CD14-positive monocyte (primary cell): ENCODE results near the gene CEP68. TPM values are rescaled to one million over a fixed set of nuclear protein-coding genes. Genes with fewer than 3 reads are reported as not detected.
"Not testable (repeated sequence)": the region's sequence is repeated elsewhere in the genome, so short reads cannot be mapped to it uniquely, and the experiment has no call there.

Experiments used
- DNase-seq, 3 donors: peaks; one replicate each; pipeline ENCODE4 v3.0.0-alpha.2; 2011 to 2022
- H2AFZ ChIP-seq: 2 replicates; pipeline ENCODE4 v1.6.0; 2012; ENCODE audit warnings: mild to moderate bottlenecking, low read depth, low read length, inconsistent platforms; ENCODE audit not compliant: insufficient read depth, poor library complexity, severe bottlenecking
- H3K27ac ChIP-seq, 2 donors: 1 replicate in 1 of 2; 2 replicates in 1 of 2; pipeline ENCODE4 v1.5.1; 2012 to 2013; ENCODE audit warnings: low read length in 2 of 2, control low read depth in 1 of 2, inconsistent platforms in 1 of 2, low read depth in 1 of 2, mild to moderate bottlenecking in 1 of 2
- H3K27me3 ChIP-seq, 2 donors: one replicate each; pipeline versions ENCODE4 v1.6.0 to v1.6.1; 2011 to 2013; ENCODE audit warnings: low read length in 2 of 2; ENCODE audit not compliant: control insufficient read depth in 2 of 2, insufficient read depth in 2 of 2
- H3K36me3 ChIP-seq, 2 donors: replicated peaks in 1 of 2; 1 replicate in 1 of 2; 2 replicates in 1 of 2; pipeline versions ENCODE4 v1.5.1 to v1.6.1; 2012 to 2013; ENCODE audit warnings: low read length in 2 of 2, control low read depth in 1 of 2, inconsistent platforms in 1 of 2, mild to moderate bottlenecking in 1 of 2; ENCODE audit not compliant: insufficient read depth in 2 of 2, control insufficient read depth in 1 of 2
- H3K4me1 ChIP-seq, 2 donors: 1 replicate in 1 of 2; 2 replicates in 1 of 2; pipeline versions ENCODE4 v1.5.1 to v1.6.1; 2012 to 2013; ENCODE audit warnings: low read length in 2 of 2, control low read depth in 1 of 2, inconsistent platforms in 1 of 2, mild to moderate bottlenecking in 1 of 2, moderate library complexity in 1 of 2; ENCODE audit not compliant: insufficient read depth in 2 of 2, control insufficient read depth in 1 of 2
- H3K4me2 ChIP-seq: replicated peaks from 2 replicates; pipeline ENCODE3; 2012; ENCODE audit warnings: low read length, moderate library complexity, mild to moderate bottlenecking; ENCODE audit not compliant: poor library complexity, severe bottlenecking; ENCODE audit errors: extremely low read depth
- H3K4me3 ChIP-seq, 3 experiments: fragments of 200-600 bp in 1 of 3; sonication (generic) in 1 of 3; replicated peaks in 1 of 3; 1 replicate in 2 of 3; 2 replicates in 1 of 3; pipeline ENCODE4 v1.5.1; 2011 to 2013; ENCODE audit warnings: low read length in 3 of 3, mild to moderate bottlenecking in 3 of 3, control low read depth in 2 of 3, low read depth in 2 of 3, inconsistent platforms in 1 of 3, moderate library complexity in 1 of 3
- H3K79me2 ChIP-seq: 2 replicates; pipeline ENCODE4 v1.6.0; 2012; ENCODE audit warnings: mild to moderate bottlenecking, control low read depth, inconsistent platforms, low read length, moderate library complexity; ENCODE audit not compliant: insufficient read depth
- H3K9ac ChIP-seq: 2 replicates; pipeline ENCODE4 v1.6.0; 2017; ENCODE audit warnings: low read length, mild to moderate bottlenecking; ENCODE audit not compliant: insufficient read depth, poor library complexity, severe bottlenecking
- H3K9me3 ChIP-seq, 2 donors: replicated peaks in 1 of 2; 1 replicate in 1 of 2; 2 replicates in 1 of 2; pipeline versions ENCODE4 v1.5.1 to v1.6.1; 2012 to 2013; ENCODE audit warnings: low read length in 2 of 2, control low read depth in 1 of 2; ENCODE audit not compliant: control insufficient read depth in 1 of 2, insufficient read depth in 1 of 2
- H4K20me1 ChIP-seq: 2 replicates; pipeline ENCODE4 v1.6.0; 2012; ENCODE audit warnings: mild to moderate bottlenecking, low read length, control low read depth, moderate library complexity; ENCODE audit not compliant: insufficient read depth
- H3K27ac Mint-ChIP-seq, 7 donors: one replicate each; pipeline ENCODE4 v1.8.0; 2020; ENCODE audit warnings: mild to moderate bottlenecking in 7 of 7, mixed read lengths in 7 of 7, moderate library complexity in 6 of 7, inconsistent platforms in 2 of 7
- H3K27me3 Mint-ChIP-seq, 3 donors: one replicate each; pipeline ENCODE4 v1.8.0; 2021 to 2022; ENCODE audit warnings: low read depth in 3 of 3, mild to moderate bottlenecking in 3 of 3, mixed read lengths in 3 of 3, moderate library complexity in 3 of 3, inconsistent platforms in 1 of 3
- H3K36me3 Mint-ChIP-seq, 2 donors: one replicate each; pipeline ENCODE4 v1.8.0; 2020; ENCODE audit warnings: mixed read lengths in 2 of 2, inconsistent platforms in 1 of 2, mild to moderate bottlenecking in 1 of 2
- H3K4me1 Mint-ChIP-seq: one replicate; pipeline ENCODE4 v1.8.0; 2020; ENCODE audit warnings: mild to moderate bottlenecking, mixed read lengths
- H3K4me3 Mint-ChIP-seq, 2 donors: one replicate each; pipeline ENCODE4 v1.8.0; 2020; ENCODE audit warnings: mild to moderate bottlenecking in 2 of 2, mixed read lengths in 2 of 2, moderate library complexity in 1 of 2
- H3K9me3 Mint-ChIP-seq, 7 donors: one replicate each; pipeline ENCODE4 v1.8.0; 2020 to 2022; ENCODE audit warnings: mixed read lengths in 7 of 7, mild to moderate bottlenecking in 6 of 7, moderate library complexity in 6 of 7, inconsistent platforms in 2 of 7
- CTCF ChIP-seq: fragments of 200-600 bp; IDR thresholded peaks from one replicate; pipeline ENCODE4 v1.8.0; 2022; ENCODE audit warnings: antibody characterized with exemption, mild to moderate bottlenecking
- WGBS: methylation state at CpG from one replicate; pipeline ENCODE4 v1.1.5; 2013; ENCODE audit warnings: missing lambda C conversion rate; ENCODE audit not compliant: insufficient coverage; 5-methylcytosine and 5-hydroxymethylcytosine counted together
- intact Hi-C, 2 donors: fragments of 100-400 bp; cut with micrococcal nuclease; formaldehyde crosslinking; loops; one replicate each; pipeline versions ENCODE4 v1.15.0 to v1.15.1; 2023
- polyA plus RNA-seq, 3 donors: library from polyadenylated mRNA; depleted of rRNA in 1 of 3; unstranded in 2 of 3; stranded (reverse) in 1 of 3; fragments of 300-500 nt in 2 of 3; fragments of >200 nt in 1 of 3; fragmentation: Illumina TruSeq in 2 of 3; gene quantifications; 1 replicate in 2 of 3; 2 replicates in 1 of 3; pipeline ENCODE4 v1.2.3, GENCODE V29; 2012 to 2021

CEP68 gene
- polyA plus RNA-seq, 3 donors: 2.5 to 6.5 (median 2.8) TPM

- Histone ChIP-seq H3K27me3 (no peaks in the 10 kb centered on the region), H4K20me1 (peaks cover 100% of the 10 kb centered on the region), H3K9ac (no peak overlapping the region), H3K4me1 (peaks cover 25 to 48% of the 10 kb centered on the region in 2 donors), H3K4me3 (no peak overlapping the region), H3K4me2 (no peak overlapping the region), H3K9me3 (no peaks in the 10 kb centered on the region), H3K27ac (no peak overlapping the region), H3K36me3 (peaks cover 0 to 16% of the 10 kb centered on the region in 2 donors), H2AFZ (no peak overlapping the region), H3K79me2 (peaks cover 100% of the 10 kb centered on the region)
- peak overlapping the region in 4 of 7 donors; percentile 7 to 85 (median 59) for H3K27ac Mint-ChIP-seq
- H3K27me3 Mint-ChIP-seq: peaks cover 0 to 2% (median 0%) of the 10 kb centered on the region in 3 donors
- intact Hi-C loops: loop anchor here in 1 of 2 donors (5.0 kb wide), 1 partner anchor 40 kb away; no protein-coding TSS in a partner anchor
- H3K9me3 Mint-ChIP-seq: peaks cover 0 to 1% (median 0%) of the 10 kb centered on the region in 7 donors
- H3K4me1 Mint-ChIP-seq: peaks cover 58% of the 10 kb centered on the region
- H3K4me3 Mint-ChIP-seq: no peak overlapping the region
- no CpG with 5 or more reads among the region's 7 CpGs for WGBS
- H3K36me3 Mint-ChIP-seq: peaks cover 5 to 37% of the 10 kb centered on the region in 2 donors
- no peak for TF ChIP-seq CTCF
- no peak for DNase-seq
Measured at GRCh38 chr2:65122313-65122712, 66.1 kb downstream of the CEP68 start.

- not testable (repeated sequence) for H3K36me3 ChIP-seq, H3K27me3 Mint-ChIP-seq, H2AFZ ChIP-seq, H3K9me3 Mint-ChIP-seq, H3K9ac ChIP-seq, H3K27me3 ChIP-seq, H3K9me3 ChIP-seq
- DNase-seq: peak in 1 of 3 donors; percentile 14
- H3K27ac ChIP-seq: peak overlapping the region in 1 of 2 donors; percentile 42
- H3K4me2 ChIP-seq: peak overlapping the region; percentile 58
- Mint-ChIP-seq H3K4me1 (peaks cover 51% of the 10 kb centered on the region), H3K36me3 (peaks cover 3 to 25% of the 10 kb centered on the region in 2 donors), H3K27ac (peak overlapping the region in 5 of 7 donors; percentile 62 to 80 (median 77)), H3K4me3 (peak overlapping the region in 1 of 2 donors; percentile 26)
- H3K4me3 ChIP-seq: peak overlapping the region in 1 of 3 experiments; percentile 99
- peaks cover 27 to 45% of the 10 kb centered on the region in 2 donors for H3K4me1 ChIP-seq
- no CpG with 5 or more reads among the region's 7 CpGs for WGBS
- intact Hi-C loops: loop anchor here in 1 of 2 donors (5.0 kb wide), 1 partner anchor 58 kb away; no protein-coding TSS in a partner anchor
- peaks cover 96% of the 10 kb centered on the region for H3K79me2 ChIP-seq
- H4K20me1 ChIP-seq: peaks cover 90% of the 10 kb centered on the region
Measured at GRCh38 chr2:65125457-65125856, 69.2 kb downstream of the CEP68 start.
